ENCODE results near the gene FAF1.

DNA sequence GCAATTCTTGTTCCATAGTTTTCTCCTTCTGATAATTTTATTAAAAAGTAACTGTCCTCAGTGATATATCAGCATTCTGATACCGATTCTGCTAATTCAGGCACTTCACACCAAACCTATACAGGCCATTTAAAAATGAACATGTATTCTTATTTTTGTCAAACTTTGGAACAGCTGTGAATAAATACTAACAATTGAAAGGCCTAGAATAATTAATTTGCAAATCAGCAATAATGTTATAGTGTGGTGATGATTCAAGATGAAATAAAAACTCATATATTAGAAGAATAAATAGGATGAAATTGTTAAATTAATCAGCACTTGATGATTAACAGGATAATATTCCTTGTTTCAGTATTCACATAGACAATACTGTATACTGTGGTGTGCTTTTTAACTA lies 19.9 kb upstream of the FAF1 start:
- TF ChIP-seq, protein P1, sequence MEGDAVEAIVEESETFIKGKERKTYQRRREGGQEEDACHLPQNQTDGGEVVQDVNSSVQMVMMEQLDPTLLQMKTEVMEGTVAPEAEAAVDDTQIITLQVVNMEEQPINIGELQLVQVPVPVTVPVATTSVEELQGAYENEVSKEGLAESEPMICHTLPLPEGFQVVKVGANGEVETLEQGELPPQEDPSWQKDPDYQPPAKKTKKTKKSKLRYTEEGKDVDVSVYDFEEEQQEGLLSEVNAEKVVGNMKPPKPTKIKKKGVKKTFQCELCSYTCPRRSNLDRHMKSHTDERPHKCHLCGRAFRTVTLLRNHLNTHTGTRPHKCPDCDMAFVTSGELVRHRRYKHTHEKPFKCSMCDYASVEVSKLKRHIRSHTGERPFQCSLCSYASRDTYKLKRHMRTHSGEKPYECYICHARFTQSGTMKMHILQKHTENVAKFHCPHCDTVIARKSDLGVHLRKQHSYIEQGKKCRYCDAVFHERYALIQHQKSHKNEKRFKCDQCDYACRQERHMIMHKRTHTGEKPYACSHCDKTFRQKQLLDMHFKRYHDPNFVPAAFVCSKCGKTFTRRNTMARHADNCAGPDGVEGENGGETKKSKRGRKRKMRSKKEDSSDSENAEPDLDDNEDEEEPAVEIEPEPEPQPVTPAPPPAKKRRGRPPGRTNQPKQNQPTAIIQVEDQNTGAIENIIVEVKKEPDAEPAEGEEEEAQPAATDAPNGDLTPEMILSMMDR (IDR thresholded peaks at IDR 0.05 in 2 of 3, conservative IDR thresholded peaks at IDR 0.05 in 1 of 3; ENCODE audit: borderline replicate concordance in 1 of 3, insufficient read depth in 1 of 3, low read depth in 2 of 3, low read length in 2 of 3), result no peak
- TF ChIP-seq JUND (IDR thresholded peaks at IDR 0.05), result no peak
- TF ChIP-seq RAD21 (IDR thresholded peaks at IDR 0.05; ENCODE audit: low read depth), result no peak
- no peak for TF ChIP-seq POLR2A (IDR thresholded peaks at IDR 0.05; ENCODE audit: borderline replicate concordance, extremely low read depth, insufficient read depth, insufficient read length)
- TF ChIP-seq EZH2 (IDR thresholded peaks at IDR 0.05), result no peak
